NCI-H2227 treated with DMSO at 0.1 percent for 48 hours (cell line): ENCODE measurements around the gene EPHB2.
"Not testable (repeated sequence)": the region's sequence is repeated elsewhere in the genome, so short reads cannot be mapped to it uniquely, and the experiment has no call there.

Experiments used
- DNase-seq: peaks from one replicate; lab custom pipeline; 2025; lab: John Stamatoyannopoulos, UW

EPHB2 gene

DNA sequence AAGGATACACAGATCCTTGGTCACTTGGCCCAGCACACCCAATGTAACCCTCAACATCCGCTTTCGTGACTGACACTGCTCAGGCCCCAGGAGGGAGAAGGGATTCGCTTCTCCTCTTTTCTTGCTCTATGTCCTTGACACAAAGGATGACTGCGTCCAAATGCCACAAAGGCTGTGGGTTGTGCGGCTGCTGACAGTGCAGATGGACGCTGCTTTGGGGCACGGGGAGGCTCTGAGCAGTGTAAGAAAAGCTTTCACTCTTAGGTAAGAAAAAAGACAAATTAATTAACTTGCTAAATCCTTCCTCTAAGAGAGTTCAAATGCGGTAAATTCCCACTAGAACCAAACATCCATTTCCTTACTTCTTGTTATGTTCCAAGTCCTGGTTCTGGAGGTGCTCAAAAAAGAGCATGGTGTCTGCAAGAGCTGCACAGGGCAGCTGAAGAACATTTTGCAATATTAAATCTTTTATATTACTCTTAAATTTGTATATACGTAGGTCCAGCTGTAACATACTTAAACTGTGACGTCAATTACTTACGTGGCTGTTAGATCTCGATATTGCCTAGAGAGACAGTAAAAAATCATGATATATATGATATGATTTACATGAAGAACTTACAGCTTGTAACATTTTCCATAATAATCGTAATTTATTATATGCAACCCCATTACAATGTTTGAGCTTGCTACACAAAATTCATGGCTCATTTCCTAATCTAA lies 19.4 kb upstream of the EPHB2 start:
- no peak for DNase-seq

DNA sequence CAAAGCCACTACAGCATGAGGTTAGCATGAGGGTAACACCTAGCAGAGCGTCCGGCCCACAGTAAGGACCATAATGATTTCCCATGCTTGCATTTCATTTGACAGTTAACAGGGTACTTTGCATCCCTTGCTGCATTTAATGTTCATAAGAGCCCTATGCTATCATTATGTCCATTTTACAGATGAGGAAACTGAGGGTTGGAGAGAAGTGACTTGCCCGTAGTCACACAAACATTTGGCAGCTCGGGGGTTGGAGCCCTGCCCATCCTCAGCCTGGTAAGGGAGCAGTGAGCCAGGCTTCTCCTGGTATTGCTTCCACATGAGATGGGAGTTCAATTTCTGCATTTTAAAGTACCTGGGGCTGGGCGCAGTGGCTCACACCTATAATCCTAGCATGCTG lies 16.5 kb upstream of the EPHB2 start:
- DNase-seq = no peak

DNA sequence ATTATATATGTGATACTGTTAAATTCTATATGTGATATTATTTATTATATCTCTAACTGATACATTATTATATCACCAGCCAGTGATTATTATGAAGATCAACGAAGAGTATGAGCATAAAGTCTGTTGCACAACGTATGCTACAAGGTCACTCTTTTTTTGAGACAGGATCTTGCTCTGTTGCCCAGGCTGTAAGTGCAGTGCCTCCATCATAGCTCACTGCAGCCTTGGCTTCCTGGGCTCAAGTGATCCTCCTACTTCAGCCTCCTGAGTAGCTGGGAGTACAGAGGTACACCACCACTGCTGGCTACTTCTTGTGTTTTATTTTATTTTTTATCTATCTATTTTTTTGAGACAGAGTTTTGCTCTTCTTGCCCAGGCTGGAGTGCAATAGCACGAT lies 14.0 kb upstream of the EPHB2 start:
- DNase-seq = no peak

DNA sequence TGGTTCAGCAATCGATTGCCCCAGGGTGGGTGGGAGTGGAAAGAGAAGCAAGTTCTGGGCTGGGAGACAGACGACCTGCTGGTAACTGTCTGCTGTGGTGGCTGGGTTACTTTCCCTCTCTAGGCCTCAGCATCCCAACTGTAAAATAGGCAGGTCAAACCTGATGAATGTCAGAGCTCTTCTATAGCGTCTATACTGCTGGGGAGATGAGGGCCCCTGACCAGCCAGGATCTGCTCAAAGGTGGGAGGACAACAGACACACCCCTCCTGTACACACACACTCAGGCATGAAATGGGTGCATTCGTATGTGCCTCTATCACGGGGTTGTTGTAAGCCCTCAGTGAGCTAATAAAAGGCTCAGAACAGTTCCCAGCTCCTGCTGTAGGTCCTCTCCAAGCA lies 12.7 kb upstream of the EPHB2 start:
- DNase-seq = no peak

DNA sequence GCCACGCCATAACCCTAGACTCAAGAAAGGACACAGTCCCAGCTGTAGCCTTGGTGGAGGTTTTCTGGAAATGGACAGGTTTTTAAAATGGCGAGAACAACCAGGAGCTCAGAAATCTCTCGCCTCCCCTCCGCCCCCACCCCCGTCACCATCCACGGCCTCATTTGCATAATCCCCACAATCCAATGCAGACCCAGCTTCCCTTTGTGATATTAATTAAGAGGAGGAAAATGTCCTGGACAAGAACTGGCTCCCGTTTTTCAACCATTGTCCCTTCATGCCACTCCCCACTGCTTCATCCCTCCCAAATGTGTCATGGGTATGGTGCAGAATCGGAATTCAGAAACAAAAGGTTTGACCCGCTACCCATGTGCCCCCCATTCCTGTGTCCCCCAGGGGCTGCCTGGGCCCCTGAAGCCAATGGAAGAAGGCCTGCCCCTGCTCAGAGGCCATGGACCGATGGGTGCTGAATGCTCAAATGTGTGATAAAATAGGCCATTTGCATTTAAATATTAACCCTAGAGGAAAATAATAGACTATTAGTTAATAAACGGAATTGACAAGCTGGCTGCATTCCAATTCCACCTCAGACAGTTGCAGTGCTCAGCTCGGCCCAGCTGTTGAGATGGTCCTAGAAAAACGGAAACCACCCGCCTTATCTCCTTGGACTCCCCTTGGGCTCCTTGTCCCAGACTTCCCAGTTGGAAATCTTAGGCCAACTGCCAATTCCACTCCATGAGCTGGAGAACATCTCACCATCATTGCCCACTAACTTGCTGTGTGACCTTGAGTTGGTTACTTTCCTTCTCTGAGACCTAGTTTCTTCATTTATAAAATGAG lies 10.7 kb upstream of the EPHB2 start:
- no peak for DNase-seq

DNA sequence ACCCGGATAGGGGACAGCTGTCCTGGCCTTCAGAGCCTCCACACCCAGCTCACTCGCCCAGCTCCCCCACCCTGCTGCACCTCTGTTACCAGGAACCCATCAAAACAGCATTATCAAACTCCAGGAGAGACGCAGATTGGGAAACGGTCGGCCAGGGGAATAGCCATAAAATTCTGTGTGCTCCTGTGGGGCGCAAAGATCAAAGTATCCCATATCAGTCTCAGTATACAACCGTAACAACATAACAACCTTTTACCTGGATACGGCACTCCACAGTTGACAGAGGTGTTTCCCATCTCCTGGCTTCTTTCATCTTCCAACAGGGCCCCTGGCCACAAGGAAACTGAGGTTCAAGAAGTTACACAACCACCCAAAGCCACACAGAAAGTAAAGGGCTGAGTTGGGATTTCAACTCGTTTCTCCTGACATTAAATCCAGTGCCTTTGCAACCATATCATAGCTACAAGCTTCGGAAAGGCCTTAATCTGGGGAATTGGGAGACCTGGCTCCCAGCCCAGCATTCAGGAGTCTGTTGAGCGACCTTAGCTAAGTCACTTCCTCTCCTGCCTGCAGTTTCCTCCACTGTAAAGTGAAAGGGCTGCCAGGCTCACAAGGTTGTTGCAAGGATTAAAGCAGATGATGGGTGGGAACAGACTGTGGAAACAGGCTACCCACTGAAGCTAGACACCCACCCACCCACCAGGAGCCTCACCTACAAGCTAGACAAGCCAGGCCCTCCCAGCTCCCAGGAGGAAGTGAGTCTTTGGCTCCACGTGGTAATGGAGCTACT lies 8.1 kb upstream of the EPHB2 start:
- DNase-seq = no peak

DNA sequence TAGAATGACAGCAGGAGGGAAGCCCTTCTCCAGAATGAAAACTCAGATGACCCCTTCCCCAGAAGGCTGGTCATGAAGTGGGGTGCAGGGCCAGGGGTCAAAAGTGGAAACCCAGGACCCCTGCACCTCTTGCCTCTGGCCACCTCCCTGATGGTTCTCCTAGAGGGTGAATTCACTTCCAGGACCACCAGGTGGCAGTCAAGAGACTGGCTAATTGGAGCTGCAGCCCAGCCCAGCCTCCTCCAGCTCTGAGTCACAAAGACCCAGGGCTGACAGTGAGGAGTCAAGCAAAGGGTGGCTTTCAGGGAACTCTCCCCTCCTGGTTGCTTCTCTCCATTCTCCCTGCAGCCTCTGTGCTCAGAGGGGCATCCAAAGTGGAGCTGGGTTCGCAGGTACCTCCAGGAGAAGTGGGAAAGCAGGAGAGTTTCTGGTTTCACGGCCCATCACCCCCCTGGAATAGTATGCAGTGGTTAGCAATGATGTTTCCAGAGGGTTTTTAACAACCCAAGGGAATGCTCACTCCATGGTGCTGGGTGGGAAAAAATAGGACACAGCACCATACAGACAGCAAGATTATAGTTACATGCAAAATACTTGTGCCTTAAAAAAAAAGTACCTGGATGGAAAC lies 6.1 kb upstream of the EPHB2 start:
- peak; percentile 41 for DNase-seq

DNA sequence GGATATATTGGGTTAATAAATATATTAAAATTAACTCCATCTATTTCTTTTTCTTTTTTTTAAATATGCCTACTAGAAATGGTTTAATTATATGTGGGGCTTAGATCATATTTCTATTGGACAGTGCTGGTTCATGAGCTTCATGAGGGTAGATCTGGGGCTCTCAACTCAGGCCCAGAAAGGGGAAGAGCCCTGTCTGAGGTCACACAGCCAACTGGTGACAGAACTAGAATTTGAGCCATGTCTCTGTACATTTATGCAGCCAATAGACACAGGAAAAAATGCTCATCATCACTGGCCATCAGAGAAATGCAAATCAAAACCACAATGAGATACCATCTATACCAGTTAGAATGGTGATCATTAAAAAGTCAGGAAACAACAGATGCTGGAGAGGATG lies 5.1 kb upstream of the EPHB2 start:
- DNase-seq = no peak

DNA sequence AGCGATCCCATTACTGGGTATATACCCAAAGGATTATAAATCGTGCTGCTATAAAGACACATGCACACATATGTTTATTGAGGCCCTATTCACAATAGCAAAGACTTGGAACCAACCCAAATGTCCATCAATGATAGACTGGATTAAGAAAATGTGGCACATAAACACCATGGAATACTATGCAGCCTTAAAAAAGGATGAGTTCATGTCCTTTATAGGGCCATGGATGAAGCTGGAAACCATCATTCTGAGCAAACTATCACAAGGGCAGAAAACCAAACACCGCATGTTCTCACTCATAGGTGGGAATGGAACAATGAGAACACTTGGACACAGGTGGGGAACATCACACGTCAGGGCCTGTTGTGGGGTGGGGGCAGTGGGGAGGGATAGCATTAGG lies 4.5 kb upstream of the EPHB2 start:
- DNase-seq = not testable (repeated sequence)

DNA sequence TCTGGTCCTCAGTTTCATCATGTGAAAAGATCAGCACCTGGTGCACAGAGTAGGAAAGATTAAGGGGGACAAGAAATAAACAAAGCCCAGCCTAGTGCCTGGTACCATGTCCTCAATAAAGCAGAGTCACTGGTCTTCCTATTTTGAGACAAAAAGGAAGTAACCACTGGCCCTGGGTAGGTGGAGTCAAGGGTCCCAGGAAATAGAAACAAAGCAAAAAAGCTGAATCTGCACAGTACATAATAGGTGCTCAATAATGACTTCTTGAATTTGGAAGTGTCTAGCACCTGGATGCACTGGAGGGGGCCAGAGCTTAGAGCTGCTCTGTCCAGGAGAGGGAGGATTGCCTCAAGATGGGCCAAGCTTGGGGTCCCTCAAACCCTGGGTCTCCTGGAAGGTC lies 1.9 kb upstream of the EPHB2 start:
- DNase-seq = no peak

DNA sequence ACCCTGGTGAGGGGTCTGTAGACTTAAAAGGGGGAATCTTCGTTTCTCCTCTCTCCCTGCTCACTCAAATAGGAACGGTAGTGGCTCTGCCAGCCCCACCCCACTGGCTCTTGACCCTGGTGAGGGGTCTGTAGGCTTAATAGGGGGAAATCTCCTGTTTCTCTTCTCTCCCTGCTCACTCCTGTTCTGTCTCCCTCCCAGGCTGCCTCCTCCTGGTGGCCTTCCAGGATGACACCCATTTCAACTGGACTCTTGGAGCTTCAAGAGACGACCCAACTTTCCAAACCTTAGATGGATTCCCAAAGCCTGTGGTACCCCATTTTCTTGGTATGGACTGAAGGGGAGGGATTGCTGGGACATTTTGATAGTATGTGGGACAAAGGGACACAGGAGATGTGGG lies 1.4 kb upstream of the EPHB2 start:
- DNase-seq = no peak

DNA sequence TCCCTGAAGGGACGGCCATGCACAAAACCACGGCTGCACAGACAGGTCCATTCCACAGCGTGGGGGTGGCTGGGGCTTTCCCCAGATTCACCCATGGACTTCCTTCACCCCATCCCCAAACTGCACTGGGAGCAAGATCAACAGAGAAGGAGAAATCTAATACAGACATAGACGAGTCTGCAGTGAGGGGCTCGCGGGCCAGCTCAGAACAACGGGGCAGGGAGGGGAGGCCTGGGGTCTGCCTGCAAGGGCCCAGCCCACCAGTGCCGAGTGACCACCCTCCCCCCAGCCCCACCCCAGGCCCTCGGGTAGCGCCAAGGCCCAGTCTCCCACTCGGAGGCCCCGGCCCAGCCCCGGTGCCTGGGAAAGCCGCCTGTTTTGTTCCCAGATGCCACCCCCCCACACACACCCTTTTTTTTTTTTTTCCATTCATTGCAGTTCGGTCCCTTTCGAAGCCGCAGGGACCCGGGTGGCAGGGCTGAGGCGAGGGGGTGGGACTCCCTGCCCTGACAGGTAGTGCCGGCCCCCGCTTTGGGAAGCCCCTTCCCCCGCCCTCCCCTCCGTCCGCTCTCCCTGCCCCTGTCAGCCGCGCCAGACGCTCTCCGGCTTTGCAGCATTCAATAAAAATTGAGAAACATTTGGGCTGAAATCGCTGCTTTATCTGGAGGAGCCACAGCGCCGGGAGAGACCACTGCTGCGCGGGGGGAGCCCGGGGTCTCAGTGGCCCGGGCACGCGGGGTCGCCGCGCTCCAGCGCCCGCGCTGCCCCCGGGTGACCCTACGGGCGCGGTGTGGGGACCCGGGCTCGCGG lies 543 bp upstream of the EPHB2 start:
- DNase-seq = peak; percentile 57

DNA sequence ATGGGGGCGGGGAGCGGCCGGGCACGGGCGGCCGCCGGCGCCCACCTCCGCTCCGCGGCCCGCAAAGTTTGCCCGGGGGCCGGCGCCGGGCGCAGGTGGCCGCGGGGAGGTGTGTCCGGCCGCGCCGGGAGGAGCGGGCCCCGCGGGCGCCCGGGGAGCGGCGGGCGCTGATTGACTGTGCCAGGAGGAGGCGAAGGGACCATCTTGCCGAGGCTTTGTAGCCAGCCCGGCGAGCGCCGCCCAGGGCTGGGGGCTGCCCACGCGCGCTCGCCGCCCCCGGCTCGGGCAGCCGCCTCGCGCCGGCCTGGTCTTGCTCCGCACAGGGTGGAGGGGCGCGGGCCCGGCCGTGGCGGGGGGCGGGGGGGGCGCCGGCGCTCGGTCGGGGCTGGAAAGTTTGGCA lies 432 bp downstream of the EPHB2 start:
- no peak for DNase-seq

DNA sequence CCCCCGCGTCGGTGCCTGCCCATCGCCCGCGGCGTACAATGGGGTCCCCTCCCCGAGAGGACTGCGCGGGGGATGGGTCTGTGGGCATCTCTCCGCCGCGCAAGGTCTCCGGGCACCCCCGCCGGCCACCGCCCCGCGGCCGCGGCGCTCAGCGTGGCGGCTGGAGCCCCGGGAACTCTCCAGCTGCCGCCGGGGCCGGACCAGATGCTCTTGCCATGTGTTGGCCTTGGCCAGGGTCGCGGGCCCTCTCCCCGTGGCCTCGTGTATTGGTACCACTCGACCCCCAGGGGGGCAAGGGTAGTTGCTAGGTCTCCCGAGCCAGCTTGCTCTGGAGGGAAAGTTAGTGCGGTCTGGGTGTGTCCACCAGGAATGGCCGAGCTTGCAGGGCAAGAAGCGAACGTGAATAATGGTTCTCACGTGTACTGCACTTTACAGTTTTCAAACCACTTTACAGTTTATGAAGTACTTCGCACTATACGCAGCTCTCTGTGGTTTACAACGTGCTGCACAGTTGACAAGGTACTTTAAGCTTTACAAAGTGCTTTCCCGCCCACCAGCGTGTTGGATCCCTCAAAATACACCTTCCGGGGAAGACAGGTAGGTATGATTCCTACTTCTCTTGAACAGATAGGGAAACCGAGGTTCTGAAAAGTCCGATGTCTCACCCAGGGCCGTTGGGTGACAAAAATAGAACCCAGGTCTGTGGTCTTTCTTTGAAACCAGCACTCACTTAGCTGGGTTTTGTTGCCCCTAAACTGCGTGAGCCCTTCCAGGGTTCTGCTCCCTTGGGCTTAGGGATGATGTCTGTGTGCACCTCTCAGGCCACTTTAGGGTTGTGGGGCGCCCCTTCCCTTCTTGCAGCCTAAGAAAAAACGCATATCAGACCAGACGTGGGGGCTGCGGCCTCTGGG lies 1.2 kb downstream of the EPHB2 start:
- no peak for DNase-seq

DNA sequence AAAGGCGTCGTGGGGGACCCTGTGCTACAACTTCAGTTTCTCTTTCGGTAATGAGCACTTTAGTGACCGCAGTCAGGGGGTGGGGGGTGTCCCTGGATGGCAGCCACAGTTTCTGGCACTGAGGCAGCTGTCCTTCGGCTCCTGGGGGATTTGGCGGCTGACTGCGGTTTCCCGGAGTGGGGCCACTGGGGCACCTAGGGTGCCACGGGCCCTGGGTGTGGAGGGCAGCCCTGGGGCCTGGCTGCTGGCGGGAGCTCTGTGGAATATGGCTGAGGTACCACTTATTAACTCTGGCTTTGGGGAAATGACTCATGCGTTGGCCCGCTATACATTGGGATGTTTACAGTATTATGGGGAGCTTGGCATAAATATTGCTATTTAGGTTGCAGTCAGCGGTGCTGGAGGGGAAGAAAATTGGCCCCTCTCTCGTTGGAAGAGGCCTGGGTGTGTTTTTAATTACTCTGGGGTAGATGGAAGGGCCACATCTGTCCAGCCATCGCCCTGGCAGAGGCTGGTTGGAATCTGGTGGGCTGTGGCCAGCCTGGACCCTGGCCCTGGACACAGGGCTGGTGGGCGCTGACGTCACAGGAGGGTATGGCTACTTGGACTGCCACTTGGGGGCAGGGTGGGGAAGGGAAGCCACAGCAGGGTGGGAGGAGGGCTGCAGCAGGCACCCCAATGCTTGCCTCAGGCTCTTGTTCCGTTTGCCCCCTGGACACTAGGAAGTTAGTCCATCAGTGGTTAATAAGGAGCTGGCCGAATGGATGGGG lies 2.0 kb downstream of the EPHB2 start:
- DNase-seq = no peak

DNA sequence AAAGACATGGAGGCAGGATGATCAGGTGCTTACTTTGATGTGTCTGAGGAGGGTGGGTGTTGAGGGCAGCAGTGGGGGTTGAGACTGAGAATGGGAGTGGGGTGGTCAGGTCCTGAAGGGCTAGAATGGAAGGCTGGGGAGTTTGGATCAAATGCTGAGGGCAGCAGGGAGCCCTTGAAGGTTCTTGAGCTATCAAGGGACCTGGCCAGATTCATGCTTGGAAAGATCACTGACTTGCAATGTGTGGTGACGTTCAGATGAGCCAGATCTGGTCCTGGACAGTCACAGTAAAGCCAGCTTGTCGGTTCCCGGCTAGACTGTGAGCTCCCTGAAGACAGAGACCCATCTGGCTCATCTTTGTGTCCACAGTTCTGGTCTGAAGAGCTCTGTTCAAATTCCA lies 3.8 kb downstream of the EPHB2 start:
- DNase-seq = no peak

DNA sequence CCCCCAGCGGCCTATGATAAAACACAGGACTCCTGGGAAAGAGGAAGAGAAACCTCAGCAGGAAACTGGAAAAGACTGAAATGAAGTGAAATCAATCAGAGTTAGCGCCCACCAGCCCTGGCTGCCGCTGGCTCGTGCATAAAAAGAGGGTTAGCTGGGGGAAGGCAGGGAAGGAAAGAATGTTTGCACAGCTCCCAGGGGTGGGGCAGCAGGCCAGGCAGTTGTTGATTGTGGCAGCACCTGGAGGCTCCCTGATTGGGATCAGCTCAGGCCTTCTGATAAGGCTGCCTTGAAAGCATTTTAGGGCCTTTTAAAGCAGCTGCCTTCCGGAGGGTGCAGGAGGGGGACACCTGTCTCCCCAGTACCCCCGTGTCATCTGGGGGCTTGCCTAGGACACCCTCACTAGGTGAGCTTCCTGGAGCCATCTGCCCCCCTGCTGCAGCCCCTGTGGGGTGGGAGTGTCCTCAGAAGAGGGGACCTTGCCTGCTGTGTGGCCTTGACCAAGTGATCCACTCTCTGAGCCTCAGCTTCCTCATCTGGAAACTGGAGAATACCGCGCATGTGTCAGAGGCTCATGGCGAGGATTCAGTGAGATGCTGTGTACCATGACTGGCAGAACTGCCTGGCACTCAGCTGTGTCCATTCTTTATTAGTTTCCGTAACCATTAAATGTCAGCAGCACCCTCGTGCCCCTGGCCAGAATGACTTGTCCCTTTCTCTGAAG lies 6.6 kb downstream of the EPHB2 start:
- no peak for DNase-seq

DNA sequence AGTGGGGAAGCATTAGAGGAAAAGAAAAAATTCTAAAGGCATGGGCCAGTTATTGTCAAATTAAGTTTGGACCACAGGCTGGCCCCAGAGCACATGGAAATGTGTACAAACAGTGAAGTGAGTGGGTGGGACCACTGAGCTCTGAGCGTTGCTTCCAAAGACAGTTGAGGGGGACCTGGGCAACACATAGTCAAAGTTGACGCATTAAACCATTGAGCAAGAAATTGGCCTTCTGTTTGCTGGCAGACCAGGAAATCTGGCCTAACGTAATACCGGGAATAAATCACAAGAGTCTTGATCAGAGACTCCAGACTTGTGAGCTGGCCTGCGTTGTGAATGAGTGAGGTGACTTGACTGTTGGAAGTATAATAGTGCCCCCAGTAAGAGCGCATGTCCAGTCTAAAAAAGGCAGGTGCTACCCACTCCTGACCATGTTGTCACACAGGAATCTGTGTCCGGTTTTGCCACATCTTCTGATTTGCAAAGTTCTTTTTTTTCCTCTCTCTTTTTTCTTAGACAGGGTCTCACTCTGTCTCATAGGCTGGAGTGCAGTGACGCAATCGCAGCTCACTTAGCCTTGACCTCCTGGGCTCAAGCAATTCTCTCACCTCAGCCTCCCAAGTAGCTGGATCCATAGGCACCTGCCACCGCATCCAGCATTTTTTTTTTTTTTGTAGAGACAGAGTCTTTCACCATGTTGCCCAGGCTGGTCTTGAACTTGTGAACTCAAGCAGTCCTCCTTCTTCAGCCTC lies 10.7 kb downstream of the EPHB2 start:
- no peak for DNase-seq
